ENCODE data around the gene TYMP. TPM values are rescaled to one million over a fixed set of nuclear protein-coding genes. Genes with fewer than 3 reads are reported as not detected.

TYMP gene
- polyA plus RNA-seq, 2 of the 4 experiments (the other 2 are of a cell fraction): 5.9 to 9.0 TPM

GRCh38 chr22:50526108-50526833 lies 3.5 kb downstream of the TYMP start:
- no CpG with 5 or more reads among the region's 77 CpGs for WGBS (ENCODE audit: missing lambda C conversion rate)
- no peak for FAIRE-seq
- peak overlapping the region; percentile 96 for H3K4me2 ChIP-seq
- CTCF ChIA-PET: interaction anchor here (0.7 to 2.7 kb wide), 32 partner anchors 9 to 385 kb away, joined by 3 to 31 read pairs (median 4); partner anchors contain the start of genes KLHDC7B, LMF2, NCAPH2 and SYCE3
- H3K27ac ChIP-seq: peak overlapping the region; percentile 92 to 99
- H3K4me1 ChIP-seq: peaks cover 20% of the 10 kb centered on the region
- POLR2A ChIA-PET: interaction anchor here (0.6 to 2.8 kb wide), 9 partner anchors 13 to 336 kb away, joined by 3 to 36 read pairs (median 4); partner anchors contain the start of genes CHKB, KLHDC7B, LMF2 and NCAPH2
- H3K4me3 ChIP-seq: peak overlapping the region; percentile 70
- DNase-seq (ENCODE audit: low read depth in 1 of 2, low spot score in 1 of 2): peak; percentile 53 to 74
- peak; percentile 39; the same call in 1 of the 2 replicates for TF ChIP-seq PHF8 (IDR thresholded peaks at IDR 0.05; ENCODE audit: borderline replicate concordance, low read depth)
- no peak; the same call in 1 of the 2 replicates for TF ChIP-seq ATOH8 (CRISPR knock-in tag; IDR thresholded peaks at IDR 0.05; ENCODE audit: low read depth)
- no peak for TF ChIP-seq MAFK (IDR thresholded peaks at IDR 0.05; ENCODE audit: partially characterized antibody)
- no peak for TF ChIP-seq RFX5 (IDR thresholded peaks at IDR 0.05)
- peak; percentile 68 for TF ChIP-seq CTCF (IDR thresholded peaks at IDR 0.05)
- TF ChIP-seq CBX2 (IDR thresholded peaks at IDR 0.05; ENCODE audit: borderline replicate concordance, low read depth): no peak
- TF ChIP-seq GATA3 (IDR thresholded peaks at IDR 0.05; ENCODE audit: borderline replicate concordance): no peak
- peak; percentile 38 for TF ChIP-seq SMC3 (IDR thresholded peaks at IDR 0.05)
- TF ChIP-seq EHMT2 (IDR thresholded peaks at IDR 0.05; ENCODE audit: low read depth): no peak
- no peak for TF ChIP-seq NR3C1 (IDR thresholded peaks at IDR 0.05)
- TF ChIP-seq CHD2 (IDR thresholded peaks at IDR 0.05; ENCODE audit: low read length, partially characterized antibody): no peak
- no peak for TF ChIP-seq TFCP2L1 (CRISPR knock-in tag; IDR thresholded peaks at IDR 0.05)
- no peak for TF ChIP-seq HOXB13 (CRISPR knock-in tag; IDR thresholded peaks at IDR 0.05; ENCODE audit: low read depth)
- no peak for TF ChIP-seq CBX8 (IDR thresholded peaks at IDR 0.05)
- peak in 1 of 2 experiments; percentile 65; a peak in 3 of 5 replicates for TF ChIP-seq JUN (IDR thresholded peaks at IDR 0.05)
- 0 out of 2 replicates have a peak, but pooled peaks have one; percentile 10 for TF ChIP-seq TP53 (CRISPR knock-in tag; IDR thresholded peaks at IDR 0.05)
- peak; percentile 23 for TF ChIP-seq POLR2A (IDR thresholded peaks at IDR 0.05; ENCODE audit: low read length)
- TF ChIP-seq, protein P1, sequence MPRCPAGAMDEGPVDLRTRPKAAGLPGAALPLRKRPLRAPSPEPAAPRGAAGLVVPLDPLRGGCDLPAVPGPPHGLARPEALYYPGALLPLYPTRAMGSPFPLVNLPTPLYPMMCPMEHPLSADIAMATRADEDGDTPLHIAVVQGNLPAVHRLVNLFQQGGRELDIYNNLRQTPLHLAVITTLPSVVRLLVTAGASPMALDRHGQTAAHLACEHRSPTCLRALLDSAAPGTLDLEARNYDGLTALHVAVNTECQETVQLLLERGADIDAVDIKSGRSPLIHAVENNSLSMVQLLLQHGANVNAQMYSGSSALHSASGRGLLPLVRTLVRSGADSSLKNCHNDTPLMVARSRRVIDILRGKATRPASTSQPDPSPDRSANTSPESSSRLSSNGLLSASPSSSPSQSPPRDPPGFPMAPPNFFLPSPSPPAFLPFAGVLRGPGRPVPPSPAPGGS (IDR thresholded peaks at IDR 0.05): 0 out of 3 replicates have a peak, but pooled peaks have one; percentile 14
- TF ChIP-seq NFE2L2 (conservative IDR thresholded peaks at IDR 0.05; ENCODE audit: low read length): no peak
- 0 out of 2 replicates have a peak, but pooled peaks have one; percentile 17 for TF ChIP-seq MYC (IDR thresholded peaks at IDR 0.05; ENCODE audit: borderline replicate concordance, low read length)
- no peak for TF ChIP-seq FOSL2 (IDR thresholded peaks at IDR 0.05)
- no peak for TF ChIP-seq FOSL2 (CRISPR knock-in tag; IDR thresholded peaks at IDR 0.05)
- TF ChIP-seq USF2 (IDR thresholded peaks at IDR 0.05): no peak
- no peak for TF ChIP-seq HDAC2 (IDR thresholded peaks at IDR 0.05)
- no peak for TF ChIP-seq ESRRA (IDR thresholded peaks at IDR 0.05; ENCODE audit: borderline replicate concordance, low read length)
- no peak for TF ChIP-seq SREBF2 (IDR thresholded peaks at IDR 0.05)
- no peak for TF ChIP-seq ZSCAN20 (CRISPR knock-in tag; IDR thresholded peaks at IDR 0.05)
- no peak for TF ChIP-seq BHLHE40 (IDR thresholded peaks at IDR 0.05; ENCODE audit: low read depth, low read length)
- TF ChIP-seq ELK1 (IDR thresholded peaks at IDR 0.05; ENCODE audit: low read depth, low read length): no peak
- TF ChIP-seq RAD21 (conservative IDR thresholded peaks at IDR 0.05 in 1 of 2, IDR thresholded peaks at IDR 0.05 in 1 of 2): peak in 1 of 2 experiments; percentile 33; a peak in 1 of 5 replicates
- TF ChIP-seq MAX (IDR thresholded peaks at IDR 0.05): peak; percentile 69
- no peak for TF ChIP-seq RARB (CRISPR knock-in tag; IDR thresholded peaks at IDR 0.05)
- no peak for TF ChIP-seq EP300 (IDR thresholded peaks at IDR 0.05)
- no peak for TF ChIP-seq JUNB (IDR thresholded peaks at IDR 0.05)
- ATAC-seq: peak; percentile 28
- no peaks in the 10 kb centered on the region for H3K9me3 ChIP-seq

Data from A549 (cell line).